Subcutaneous adipose tissue (tissue), 4 donors: ENCODE results near the gene MPPED2. TPM values are rescaled to one million over a fixed set of nuclear protein-coding genes. Genes with fewer than 3 reads are reported as not detected.

Experiments
- CTCF ChIP-seq: fragments of 450-650 bp; IDR thresholded peaks from one replicate; pipeline ENCODE4 v1.5.1; 2016; ENCODE audit warnings: low read depth, mild to moderate bottlenecking, control low read depth, antibody characterized with exemption, moderate library complexity
- total RNA-seq, 4 donors: library from RNA; depleted of rRNA; stranded (reverse); fragments of >200 nt; gene quantifications; one replicate each; pipeline ENCODE4 v1.1.0, GENCODE V29; 2016

The MPPED2 gene
- total RNA-seq, 4 donors from 2014 or later, result 10.5 to 32.4 (median 15.5) TPM

GRCh38 chr11:30485756-30486155 is 100.4 kb downstream of the MPPED2 start:
- TF ChIP-seq CTCF, result no peak

GRCh38 chr11:30485222-30485621 is 100.9 kb downstream of the MPPED2 start:
- no peak for TF ChIP-seq CTCF

- TF ChIP-seq CTCF, result no peak
These were observed 103.1 kb downstream of the MPPED2 start for GRCh38 chr11:30483056-30483455.

GRCh38 chr11:30481796-30482195 is 104.4 kb downstream of the MPPED2 start:
- no peak for TF ChIP-seq CTCF

- no peak for TF ChIP-seq CTCF
These were observed 104.8 kb downstream of the MPPED2 start for GRCh38 chr11:30481330-30481729.

- TF ChIP-seq CTCF, result no peak
These were observed 106.3 kb downstream of the MPPED2 start for GRCh38 chr11:30479899-30480298.

- TF ChIP-seq CTCF, result no peak
These were observed 107.2 kb downstream of the MPPED2 start for GRCh38 chr11:30478923-30479322.

GRCh38 chr11:30477061-30477460 is 109.1 kb downstream of the MPPED2 start:
- no peak for TF ChIP-seq CTCF
